Nephron (organoid): ENCODE data around the gene TOPBP1.
A peak's percentile ranks its signal among the peaks of the same experiment; 100 is the strongest.

ENCODE experiments used
- H3K27ac Mint-ChIP-seq, 3 experiments: 2 replicates each; pipeline ENCODE4 v1.8.0; 2020; ENCODE audit warnings: mixed read lengths in 3 of 3, mild to moderate bottlenecking in 2 of 3, moderate library complexity in 1 of 3
- H3K27me3 Mint-ChIP-seq: 2 replicates; pipeline ENCODE4 v1.8.0; 2021; ENCODE audit warnings: low read depth, mild to moderate bottlenecking, moderate library complexity, mixed read lengths
- H3K36me3 Mint-ChIP-seq: 2 replicates; pipeline ENCODE4 v1.8.0; 2020; ENCODE audit warnings: low read depth, mixed read lengths
- H3K4me1 Mint-ChIP-seq: 2 replicates; pipeline ENCODE4 v1.8.0; 2020; ENCODE audit warnings: mixed read lengths
- H3K4me3 Mint-ChIP-seq, 3 experiments: 2 replicates each; pipeline ENCODE4 v1.8.0; 2020; ENCODE audit warnings: mild to moderate bottlenecking in 3 of 3, mixed read lengths in 3 of 3, moderate library complexity in 2 of 3
- H3K9me3 Mint-ChIP-seq: 2 replicates; pipeline ENCODE4 v1.8.0; 2020; ENCODE audit warnings: mixed read lengths
- CTCF ChIP-seq, 3 experiments: fragments of 200-600 bp; sonication (generic); IDR thresholded peaks; one replicate each; pipeline ENCODE4 v1.5.0; 2021; ENCODE audit warnings: antibody characterized with exemption in 3 of 3; ENCODE audit not compliant: unreplicated experiment in 3 of 3

TOPBP1 gene

GRCh38 chr3:133575086-133575485 lies 86.7 kb downstream of the TOPBP1 start:
- Mint-ChIP-seq H3K27me3 (no peaks in the 10 kb centered on the region), H3K4me1 (peaks cover 55% of the 10 kb centered on the region), H3K36me3 (peaks cover 40% of the 10 kb centered on the region), H3K4me3 (peak overlapping the region; percentile 87 to 96 (median 95)), H3K9me3 (no peaks in the 10 kb centered on the region), H3K27ac (peak overlapping the region; percentile 92 to 96 (median 95))
- TF ChIP-seq CTCF (IDR thresholded peaks at IDR 0.05; ENCODE audit: unreplicated experiment in 3 of 3) = no peak

DNA sequence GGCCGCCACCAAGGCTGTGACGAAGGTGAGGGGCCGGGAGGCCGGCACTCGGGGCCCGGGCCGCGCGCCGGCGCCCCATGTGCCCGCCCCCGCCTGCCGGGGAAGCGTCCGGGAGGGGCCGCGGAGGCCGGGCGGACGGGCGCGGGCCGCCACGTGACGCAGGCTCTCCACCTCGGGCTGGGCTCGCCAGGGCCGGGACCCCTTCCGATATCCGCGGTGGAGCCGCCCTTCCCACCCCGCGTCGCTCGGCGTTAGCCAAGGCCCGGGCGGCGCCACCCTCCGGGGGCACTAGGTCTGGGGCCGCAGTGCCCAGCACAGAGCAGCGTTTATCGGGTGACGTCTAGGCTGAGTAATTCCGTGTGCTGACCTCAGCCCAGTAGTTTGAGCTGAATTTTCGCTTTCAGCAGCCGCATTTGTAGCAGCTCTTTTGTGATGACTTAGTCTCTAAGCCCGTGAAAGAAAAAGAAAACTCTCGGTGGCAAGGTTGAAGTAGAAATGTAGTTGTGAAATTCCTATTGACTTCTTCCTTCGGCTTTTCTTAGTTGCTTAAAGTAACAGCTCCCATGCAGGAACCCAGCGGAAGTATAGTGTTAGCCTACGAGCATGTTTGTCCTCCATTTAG lies 87.4 kb downstream of the TOPBP1 start:
- Mint-ChIP-seq H3K4me1 (peaks cover 60% of the 10 kb centered on the region), H3K36me3 (peaks cover 35% of the 10 kb centered on the region), H3K9me3 (no peaks in the 10 kb centered on the region), H3K4me3 (peak overlapping the region; percentile 87 to 96 (median 95)), H3K27ac (peak overlapping the region; percentile 92 to 99 (median 95)), H3K27me3 (no peaks in the 10 kb centered on the region)
- TF ChIP-seq CTCF (IDR thresholded peaks at IDR 0.05; ENCODE audit: unreplicated experiment in 3 of 3) = no peak

DNA sequence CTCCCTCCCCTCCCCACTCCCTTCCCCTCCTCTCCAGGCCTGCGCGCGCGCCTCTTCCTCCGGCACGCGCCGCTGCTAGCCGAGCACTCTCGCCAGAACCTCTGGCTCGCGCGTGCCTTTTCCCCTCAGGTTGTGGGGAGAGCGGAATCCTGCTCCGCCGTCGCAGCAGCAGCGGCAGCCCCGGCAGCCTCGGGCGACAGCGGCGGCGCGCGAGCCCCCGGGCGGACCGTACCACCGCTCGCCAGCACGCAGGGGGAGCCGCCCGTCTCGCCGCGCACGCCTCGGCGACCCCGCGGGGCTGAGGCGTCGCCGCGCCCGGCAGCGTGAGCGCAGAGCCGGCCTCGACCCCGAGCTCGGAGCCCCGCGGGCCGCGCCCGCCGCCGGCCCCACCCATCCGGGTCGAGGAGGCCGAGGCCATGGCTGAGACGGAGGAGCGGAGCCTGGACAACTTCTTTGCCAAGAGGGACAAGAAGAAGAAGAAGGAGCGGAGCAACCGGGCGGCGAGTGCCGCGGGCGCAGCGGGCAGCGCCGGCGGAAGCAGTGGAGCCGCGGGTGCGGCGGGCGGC lies 88.0 kb downstream of the TOPBP1 start, which contains the start of gene CDV3:
CDV3 (plus strand) TSS at position 58 of the 566 bp plus-strand sequence; CDS start at position 417, 359 bp downstream.
- Mint-ChIP-seq H3K27ac (peak within 1 kb of the TSS; percentile 97 to 99 (median 98)), H3K9me3 (no peaks in the 10 kb centered on the region), H3K4me3 (peak within 1 kb of the TSS; percentile 87 to 96 (median 95)), H3K36me3 (peaks cover 29% of the 10 kb centered on the region), H3K4me1 (peaks cover 56% of the 10 kb centered on the region), H3K27me3 (no peaks in the 10 kb centered on the region)
- no peak for TF ChIP-seq CTCF (IDR thresholded peaks at IDR 0.05; ENCODE audit: unreplicated experiment in 3 of 3)

- Mint-ChIP-seq H3K4me3 (peak overlapping the region; percentile 80 to 81 (median 81)), H3K9me3 (no peaks in the 10 kb centered on the region), H3K36me3 (peaks cover 24% of the 10 kb centered on the region), H3K27me3 (no peaks in the 10 kb centered on the region), H3K4me1 (peaks cover 50% of the 10 kb centered on the region), H3K27ac (peak overlapping the region; percentile 97 to 99 (median 98))
- TF ChIP-seq CTCF (IDR thresholded peaks at IDR 0.05; ENCODE audit: unreplicated experiment in 3 of 3) = peak in 2 of 3 experiments; percentile 12 to 18
Measured at GRCh38 chr3:133573054-133573628, 88.6 kb downstream of the TOPBP1 start.

- Mint-ChIP-seq H3K4me3 (peak overlapping the region; percentile 80 to 81 (median 81)), H3K27me3 (no peaks in the 10 kb centered on the region), H3K4me1 (peaks cover 44% of the 10 kb centered on the region), H3K27ac (peak overlapping the region; percentile 97 to 99 (median 98)), H3K9me3 (no peaks in the 10 kb centered on the region), H3K36me3 (peaks cover 17% of the 10 kb centered on the region)
- TF ChIP-seq CTCF (IDR thresholded peaks at IDR 0.05; ENCODE audit: unreplicated experiment in 3 of 3) = no peak
Measured at GRCh38 chr3:133572158-133573053, 89.3 kb downstream of the TOPBP1 start.
